SK-N-MC (cell line): Measurements from ENCODE around the gene CLTA.

Experiments
- EZH2 ChIP-seq: fragments of 200-600 bp; sonication (generic); IDR thresholded peaks from one replicate; pipeline ENCODE4 v1.6.1; 2017; ENCODE audit warnings: antibody characterized with exemption
- POLR2AphosphoS5 ChIP-seq: IDR thresholded peaks from 2 replicates; pipeline ENCODE4 v1.6.1; 2012; ENCODE audit warnings: mild to moderate bottlenecking, low read depth, low read length, borderline replicate concordance

GRCh38 chr9:36213989-36214388, 23.3 kb downstream of the CLTA start:
- TF ChIP-seq EZH2 (no peak), POLR2AphosphoS5 (no peak)
